ENCODE measurements around the gene LANCL2. TPM values are rescaled to one million over a fixed set of nuclear protein-coding genes. Genes with fewer than 3 reads are reported as not detected.

Gene LANCL2
- total RNA-seq, 5 donors from 2014 or later (not counting 1 experiment from before 2014, with no cell fraction given) = 5.0 to 6.4 (median 6.1) TPM

- ATAC-seq (replicated peaks in 1 of 4) (no peak), DNase-seq (no peak)
- Histone ChIP-seq H3K27ac (ENCODE audit: low read length) (no peak overlapping the region), H3K9me3 (no peaks in the 10 kb centered on the region), H3K4me1 (ENCODE audit: control insufficient read depth in 1 of 2, extremely low read depth in 1 of 2, insufficient read depth in 2 of 2, low read length in 2 of 2) (peaks cover 2 to 37% of the 10 kb centered on the region in 2 experiments), H3K36me3 (ENCODE audit: control insufficient read depth in 2 of 2, extremely low read depth in 1 of 2, insufficient read depth in 1 of 2, low read length in 1 of 2) (no peaks in the 10 kb centered on the region), H3K27me3 (replicated peaks in 1 of 2; ENCODE audit: control insufficient read depth in 2 of 2, extremely low read depth in 1 of 2, insufficient read depth in 2 of 2, low read length in 1 of 2) (no peaks in the 10 kb centered on the region), H3K4me3 (ENCODE audit: control insufficient read depth in 1 of 2, extremely low read depth in 1 of 2, low read length in 1 of 2) (no peak overlapping the region)
- H3K4me3 Mint-ChIP-seq = no peak overlapping the region
- POLR2A ChIA-PET = no interaction called here
- H3K27me3 Mint-ChIP-seq = no peaks in the 10 kb centered on the region
- H3K27ac Mint-ChIP-seq = peak overlapping the region; percentile 9 to 48
- no peaks in the 10 kb centered on the region for H3K36me3 Mint-ChIP-seq
- CTCF ChIA-PET = no interaction called here
- no peaks in the 10 kb centered on the region for H3K9me3 Mint-ChIP-seq
- WGBS (ENCODE audit: insufficient coverage) = 77% methylated on average over 8 of the region's 10 CpGs
- H3K4me1 Mint-ChIP-seq = peaks cover 43 to 61% (median 59%) of the 10 kb centered on the region in 3 donors
Measured at GRCh38 chr7:55436457-55436856, 71.3 kb downstream of the LANCL2 start.

GRCh38 chr7:55437375-55437774 is 72.2 kb downstream of the LANCL2 start:
- Mint-ChIP-seq H3K36me3 (no peaks in the 10 kb centered on the region), H3K27me3 (no peaks in the 10 kb centered on the region), H3K4me1 (peaks cover 49 to 61% (median 60%) of the 10 kb centered on the region in 3 donors), H3K27ac (peak overlapping the region; percentile 43 to 72), H3K9me3 (no peaks in the 10 kb centered on the region), H3K4me3 (no peak overlapping the region)
- WGBS (ENCODE audit: insufficient coverage) = 83% methylated on average over 1 of the region's 1 CpG
- H3K36me3 ChIP-seq (ENCODE audit: control insufficient read depth in 2 of 2, extremely low read depth in 1 of 2, insufficient read depth in 1 of 2, low read length in 1 of 2) = no peaks in the 10 kb centered on the region
- H3K27me3 ChIP-seq (replicated peaks in 1 of 2; ENCODE audit: control insufficient read depth in 2 of 2, extremely low read depth in 1 of 2, insufficient read depth in 2 of 2, low read length in 1 of 2) = no peaks in the 10 kb centered on the region
- ATAC-seq (replicated peaks in 1 of 4) (no peak), DNase-seq (no peak)
- ChIA-PET CTCF (no interaction called here), POLR2A (no interaction called here)
- no peak overlapping the region for H3K27ac ChIP-seq (ENCODE audit: low read length)
- no peak overlapping the region for H3K4me3 ChIP-seq (ENCODE audit: control insufficient read depth in 1 of 2, extremely low read depth in 1 of 2, low read length in 1 of 2)
- H3K4me1 ChIP-seq (ENCODE audit: control insufficient read depth in 1 of 2, extremely low read depth in 1 of 2, insufficient read depth in 2 of 2, low read length in 2 of 2) = peaks cover 2 to 37% of the 10 kb centered on the region in 2 experiments
- no peaks in the 10 kb centered on the region for H3K9me3 ChIP-seq

GRCh38 chr7:55438085-55438756 is 73.1 kb downstream of the LANCL2 start:
- no peaks in the 10 kb centered on the region for H3K9me3 ChIP-seq
- no peaks in the 10 kb centered on the region for H3K36me3 ChIP-seq (ENCODE audit: control insufficient read depth in 2 of 2, extremely low read depth in 1 of 2, insufficient read depth in 1 of 2, low read length in 1 of 2)
- no peak overlapping the region for H3K4me3 ChIP-seq (ENCODE audit: control insufficient read depth in 1 of 2, extremely low read depth in 1 of 2, low read length in 1 of 2)
- ATAC-seq (replicated peaks in 1 of 4) (no peak), DNase-seq (no peak)
- H3K36me3 Mint-ChIP-seq = no peaks in the 10 kb centered on the region
- peak overlapping the region in 1 of 3 donors; percentile 0 for H3K4me3 Mint-ChIP-seq
- H3K27ac Mint-ChIP-seq = peak overlapping the region; percentile 52 to 76
- H3K27me3 ChIP-seq (replicated peaks in 1 of 2; ENCODE audit: control insufficient read depth in 2 of 2, extremely low read depth in 1 of 2, insufficient read depth in 2 of 2, low read length in 1 of 2) = no peaks in the 10 kb centered on the region
- H3K27ac ChIP-seq (ENCODE audit: low read length) = no peak overlapping the region
- H3K4me1 ChIP-seq (ENCODE audit: control insufficient read depth in 1 of 2, extremely low read depth in 1 of 2, insufficient read depth in 2 of 2, low read length in 2 of 2) = peaks cover 2 to 31% of the 10 kb centered on the region in 2 experiments
- 97% methylated on average over 10 of the region's 13 CpGs for WGBS (ENCODE audit: insufficient coverage)
- H3K27me3 Mint-ChIP-seq = no peaks in the 10 kb centered on the region
- ChIA-PET POLR2A (no interaction called here), CTCF (no interaction called here)
- H3K9me3 Mint-ChIP-seq = no peaks in the 10 kb centered on the region
- peaks cover 47 to 55% (median 54%) of the 10 kb centered on the region in 3 donors for H3K4me1 Mint-ChIP-seq

GRCh38 chr7:55438757-55439525 is 73.8 kb downstream of the LANCL2 start:
- no peak overlapping the region for H3K4me3 ChIP-seq (ENCODE audit: control insufficient read depth in 1 of 2, extremely low read depth in 1 of 2, low read length in 1 of 2)
- no peak overlapping the region for H3K27ac ChIP-seq (ENCODE audit: low read length)
- Mint-ChIP-seq H3K27ac (peak overlapping the region; percentile 52 to 76), H3K9me3 (no peaks in the 10 kb centered on the region), H3K36me3 (no peaks in the 10 kb centered on the region), H3K27me3 (no peaks in the 10 kb centered on the region), H3K4me3 (peak overlapping the region in 1 of 3 donors; percentile 0), H3K4me1 (peaks cover 44 to 50% (median 49%) of the 10 kb centered on the region in 3 donors)
- ATAC-seq (replicated peaks in 1 of 4) = peak; percentile 52 to 56 (median 54)
- POLR2A ChIA-PET = no interaction called here
- CTCF ChIA-PET = no interaction called here
- no peaks in the 10 kb centered on the region for H3K27me3 ChIP-seq (replicated peaks in 1 of 2; ENCODE audit: control insufficient read depth in 2 of 2, extremely low read depth in 1 of 2, insufficient read depth in 2 of 2, low read length in 1 of 2)
- 72% methylated on average over 19 of the region's 19 CpGs for WGBS (ENCODE audit: insufficient coverage)
- H3K9me3 ChIP-seq = no peaks in the 10 kb centered on the region
- H3K4me1 ChIP-seq (ENCODE audit: control insufficient read depth in 1 of 2, extremely low read depth in 1 of 2, insufficient read depth in 2 of 2, low read length in 2 of 2) = peaks cover 2 to 30% of the 10 kb centered on the region in 2 experiments
- no peaks in the 10 kb centered on the region for H3K36me3 ChIP-seq (ENCODE audit: control insufficient read depth in 2 of 2, extremely low read depth in 1 of 2, insufficient read depth in 1 of 2, low read length in 1 of 2)
- peak in 2 of 35 experiments; percentile 16 to 21 for DNase-seq

- ATAC-seq (replicated peaks in 1 of 4) (peak in 2 of 4 experiments; percentile 21 to 50), DNase-seq (no peak)
- Histone ChIP-seq H3K27ac (ENCODE audit: low read length) (no peak overlapping the region), H3K36me3 (ENCODE audit: control insufficient read depth in 2 of 2, extremely low read depth in 1 of 2, insufficient read depth in 1 of 2, low read length in 1 of 2) (no peaks in the 10 kb centered on the region), H3K4me1 (ENCODE audit: control insufficient read depth in 1 of 2, extremely low read depth in 1 of 2, insufficient read depth in 2 of 2, low read length in 2 of 2) (peaks cover 2 to 30% of the 10 kb centered on the region in 2 experiments), H3K27me3 (replicated peaks in 1 of 2; ENCODE audit: control insufficient read depth in 2 of 2, extremely low read depth in 1 of 2, insufficient read depth in 2 of 2, low read length in 1 of 2) (no peaks in the 10 kb centered on the region), H3K4me3 (ENCODE audit: control insufficient read depth in 1 of 2, extremely low read depth in 1 of 2, low read length in 1 of 2) (no peak overlapping the region), H3K9me3 (no peaks in the 10 kb centered on the region)
- no peaks in the 10 kb centered on the region for H3K9me3 Mint-ChIP-seq
- H3K27ac Mint-ChIP-seq = peak overlapping the region; percentile 52 to 76
- no peaks in the 10 kb centered on the region for H3K36me3 Mint-ChIP-seq
- no peak overlapping the region for H3K4me3 Mint-ChIP-seq
- ChIA-PET CTCF (no interaction called here), POLR2A (no interaction called here)
- no peaks in the 10 kb centered on the region for H3K27me3 Mint-ChIP-seq
- 69% methylated on average over 10 of the region's 10 CpGs for WGBS (ENCODE audit: insufficient coverage)
- H3K4me1 Mint-ChIP-seq = peaks cover 44 to 53% (median 50%) of the 10 kb centered on the region in 3 donors
Measured at GRCh38 chr7:55439627-55440026, 74.5 kb downstream of the LANCL2 start.

GRCh38 chr7:55440040-55440690 is 75.0 kb downstream of the LANCL2 start:
- ChIA-PET POLR2A (no interaction called here), CTCF (interaction anchor here in 1 of 2 donors (0.5 to 0.6 kb wide), 2 partner anchors 158 to 160 kb away, joined by 3 to 9 read pairs; no protein-coding TSS in a partner anchor)

More at GRCh38 chr7:55440040-55440690, 75.0 kb downstream of the LANCL2 start:
- no peaks in the 10 kb centered on the region for H3K36me3 ChIP-seq (ENCODE audit: control insufficient read depth in 2 of 2, extremely low read depth in 1 of 2, insufficient read depth in 1 of 2, low read length in 1 of 2)
- DNase-seq = no peak
- Mint-ChIP-seq H3K27ac (peak overlapping the region; percentile 34 to 52), H3K9me3 (peaks cover 0 to 3% (median 0%) of the 10 kb centered on the region in 3 donors), H3K4me1 (peaks cover 50 to 54% (median 51%) of the 10 kb centered on the region in 3 donors), H3K4me3 (no peak overlapping the region), H3K27me3 (no peaks in the 10 kb centered on the region), H3K36me3 (no peaks in the 10 kb centered on the region)
- no peak for ATAC-seq (replicated peaks in 1 of 4)
- no peaks in the 10 kb centered on the region for H3K27me3 ChIP-seq (replicated peaks in 1 of 2; ENCODE audit: control insufficient read depth in 2 of 2, extremely low read depth in 1 of 2, insufficient read depth in 2 of 2, low read length in 1 of 2)
- H3K27ac ChIP-seq (ENCODE audit: low read length) = no peak overlapping the region
- H3K9me3 ChIP-seq = no peaks in the 10 kb centered on the region
- H3K4me3 ChIP-seq (ENCODE audit: control insufficient read depth in 1 of 2, extremely low read depth in 1 of 2, low read length in 1 of 2) = no peak overlapping the region
- WGBS (ENCODE audit: insufficient coverage) = 67% methylated on average over 12 of the region's 13 CpGs
- H3K4me1 ChIP-seq (ENCODE audit: control insufficient read depth in 1 of 2, extremely low read depth in 1 of 2, insufficient read depth in 2 of 2, low read length in 2 of 2) = peaks cover 2 to 30% of the 10 kb centered on the region in 2 experiments

All from T-cell (primary cell).